Measurements from ENCODE around the gene SFTPB.

DNA sequence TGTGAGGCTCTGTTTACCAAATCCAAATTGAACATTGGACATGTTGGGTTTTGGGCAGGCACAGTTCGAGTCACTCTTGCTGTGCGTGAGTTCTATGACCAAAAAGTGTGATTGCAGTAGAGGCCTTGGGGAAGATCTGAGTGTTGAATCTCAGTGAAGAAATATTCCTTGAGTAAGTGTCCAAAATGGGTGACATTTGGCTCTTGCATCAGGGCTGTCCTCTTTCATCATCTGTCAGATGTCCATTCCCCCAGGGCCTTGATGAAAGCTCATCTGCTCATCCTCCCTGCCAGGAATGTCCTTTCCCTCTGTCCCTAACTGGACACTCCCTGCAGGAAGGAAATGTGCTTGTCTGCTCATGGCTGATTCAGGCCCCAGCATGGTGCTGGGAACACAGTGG is 6.4 kb upstream of the SFTPB start:
- TF ChIP-seq, protein P1, sequence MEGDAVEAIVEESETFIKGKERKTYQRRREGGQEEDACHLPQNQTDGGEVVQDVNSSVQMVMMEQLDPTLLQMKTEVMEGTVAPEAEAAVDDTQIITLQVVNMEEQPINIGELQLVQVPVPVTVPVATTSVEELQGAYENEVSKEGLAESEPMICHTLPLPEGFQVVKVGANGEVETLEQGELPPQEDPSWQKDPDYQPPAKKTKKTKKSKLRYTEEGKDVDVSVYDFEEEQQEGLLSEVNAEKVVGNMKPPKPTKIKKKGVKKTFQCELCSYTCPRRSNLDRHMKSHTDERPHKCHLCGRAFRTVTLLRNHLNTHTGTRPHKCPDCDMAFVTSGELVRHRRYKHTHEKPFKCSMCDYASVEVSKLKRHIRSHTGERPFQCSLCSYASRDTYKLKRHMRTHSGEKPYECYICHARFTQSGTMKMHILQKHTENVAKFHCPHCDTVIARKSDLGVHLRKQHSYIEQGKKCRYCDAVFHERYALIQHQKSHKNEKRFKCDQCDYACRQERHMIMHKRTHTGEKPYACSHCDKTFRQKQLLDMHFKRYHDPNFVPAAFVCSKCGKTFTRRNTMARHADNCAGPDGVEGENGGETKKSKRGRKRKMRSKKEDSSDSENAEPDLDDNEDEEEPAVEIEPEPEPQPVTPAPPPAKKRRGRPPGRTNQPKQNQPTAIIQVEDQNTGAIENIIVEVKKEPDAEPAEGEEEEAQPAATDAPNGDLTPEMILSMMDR (IDR thresholded peaks at IDR 0.05) = no peak
- TF ChIP-seq POLR2A (IDR thresholded peaks at IDR 0.05) (no peak), POLR2AphosphoS5 (IDR thresholded peaks at IDR 0.05; ENCODE audit: insufficient read depth in 1 of 2, low read depth in 1 of 2) (no peak)

Data from vagina (tissue), 2 donors.